ENCODE measurements around the gene NUP58. TPM values are rescaled to one million over a fixed set of nuclear protein-coding genes. Genes with fewer than 3 reads are reported as not detected.

The NUP58 gene
- total and polyA plus RNA-seq, 10 of the 15 experiments (the other 5 are each of a cell fraction or from before 2014, with no cell fraction given) = 12.1 to 78.0 (median 48.9) TPM

GRCh38 chr13:25391932-25392331, 90.5 kb downstream of the NUP58 start:
- WGBS (ENCODE audit: insufficient coverage, insufficient replicate concordance, low lambda C conversion rate, missing lambda C conversion rate) = 41% methylated on average over 4 of the region's 4 CpGs
- no peak for DNase-seq (ENCODE audit: low read depth, low spot score)
- ChIA-PET CTCF (no interaction called here), SMC1A (ENCODE audit: uncharacterized antibody, unreplicated experiment) (no interaction called here), RAD21 (ENCODE audit: unreplicated experiment) (no interaction called here), POLR2A (no interaction called here)
- H3K27ac ChIP-seq (ENCODE audit: control insufficient read depth, insufficient read depth) = no peak overlapping the region
- H3K9me3 ChIP-seq (replicated peaks; ENCODE audit: control insufficient read depth, insufficient read depth, low read length) = no peaks in the 10 kb centered on the region
- no peak overlapping the region for H3K4me3 ChIP-seq
- H4K20me1 ChIP-seq (ENCODE audit: control insufficient read depth, insufficient read depth) = no peaks in the 10 kb centered on the region
- FAIRE-seq = no peak
- H2AFZ ChIP-seq (ENCODE audit: control insufficient read depth, low read depth, low read length) = no peak overlapping the region
- H3K4me1 ChIP-seq (ENCODE audit: control insufficient read depth, insufficient read depth, low read length) = no peaks in the 10 kb centered on the region
- H3K4me2 ChIP-seq (ENCODE audit: control insufficient read depth, insufficient read depth) = no peak overlapping the region
- H3K36me3 ChIP-seq (ENCODE audit: control insufficient read depth in 2 of 2, insufficient read depth in 2 of 2, low read length in 1 of 2) = no peaks in the 10 kb centered on the region
- no peak overlapping the region for H3K9ac ChIP-seq (ENCODE audit: control insufficient read depth, insufficient read depth, low read length)
- H3K27me3 ChIP-seq (replicated peaks in 1 of 2; ENCODE audit: control insufficient read depth in 2 of 2, insufficient read depth in 2 of 2, low read length in 1 of 2) = no peaks in the 10 kb centered on the region; a peak in 1 of 4 replicates
- no TSS peak for BruUV-seq (replicated peaks)
- no peaks in the 10 kb centered on the region for H3K79me2 ChIP-seq (ENCODE audit: control insufficient read depth, insufficient read depth, low read length)
- intact Hi-C loops (cut with micrococcal nuclease; ENCODE audit: unreplicated experiment) (no loop called here), in situ Hi-C loops (cut with MboI) (no loop called here)
- no peak for ATAC-seq
- TF ChIP-seq SIX5 (IDR thresholded peaks at IDR 0.05; ENCODE audit: low read depth, low read length, severe bottlenecking) = no peak
- TF ChIP-seq SP1 (IDR thresholded peaks at IDR 0.05; ENCODE audit: low read depth, low read length) = no peak
- TF ChIP-seq SPI1 (IDR thresholded peaks at IDR 0.05; ENCODE audit: borderline replicate concordance, insufficient read depth, low read depth, low read length) = no peak
- TF ChIP-seq CHD2 (IDR thresholded peaks at IDR 0.05; ENCODE audit: borderline replicate concordance, low read depth, low read length) = no peak
- no peak for TF ChIP-seq CHD1 (IDR thresholded peaks at IDR 0.05; ENCODE audit: low read depth, low read length)
- no peak for TF ChIP-seq E4F1 (IDR thresholded peaks at IDR 0.05; ENCODE audit: borderline replicate concordance, partially characterized antibody)
- no peak for TF ChIP-seq STAT3 (IDR thresholded peaks at IDR 0.05; ENCODE audit: low read depth, low read length)
- no peak for TF ChIP-seq RCOR1 (conservative IDR thresholded peaks at IDR 0.05; ENCODE audit: low read depth, low read length)

Other genes with a start within 250 kb of the NUP58 start
- 0.05 and 0.11 TPM in 2 replicates for gene PABPC3, start 205.5 kb upstream of the NUP58 start, total RNA-seq (2014; rRNA removed)
- 0.04 and 0.09 TPM in 2 replicates for gene PABPC3, start 205.5 kb upstream of the NUP58 start, total RNA-seq (2014; rRNA removed; fragmentation: Illumina TruSeq; extraction: Trizol)
- 0.28 and 0.35 TPM in 2 replicates for gene PABPC3, start 205.5 kb upstream of the NUP58 start, total RNA-seq (2021)
- gene PABPC3, start 205.5 kb upstream of the NUP58 start, polyA plus RNA-seq (2011; rRNA removed) = 0.34 and 0.49 TPM in 2 replicates
- gene PABPC3, start 205.5 kb upstream of the NUP58 start, polyA plus RNA-seq (2014; fragmentation: Illumina TruSeq; extraction: Trizol) = 0.87 TPM in 2 replicates
- under 1 TPM; 0.26 to 0.35 TPM for gene PABPC3, start 205.5 kb upstream of the NUP58 start, polyA plus RNA-seq (2014; fragmentation: Nextera tagmentation; extraction: Ambion mirVana)
- gene PABPC3, start 205.5 kb upstream of the NUP58 start, polyA plus RNA-seq (2014; rRNA removed) = 0.12 and 0.18 TPM in 2 replicates
- gene PABPC3, start 205.5 kb upstream of the NUP58 start, polyA plus RNA-seq (2016; fragmentation: Nextera tagmentation; extraction: Ambion mirVana) = under 1 TPM; 0.28 to 0.32 TPM
- gene AMER2, start 129.3 kb upstream of the NUP58 start, total RNA-seq (2014; rRNA removed) = 0.34 and 0.38 TPM in 2 replicates
- gene AMER2, start 129.3 kb upstream of the NUP58 start, total RNA-seq (2014; rRNA removed; fragmentation: Illumina TruSeq; extraction: Trizol) = 0.23 and 0.27 TPM in 2 replicates
- gene AMER2, start 129.3 kb upstream of the NUP58 start, total RNA-seq (2021) = 0.33 and 0.35 TPM in 2 replicates
- gene AMER2, start 129.3 kb upstream of the NUP58 start, polyA plus RNA-seq (2011; rRNA removed) = 0.01 TPM in 2 replicates
- 0.17 and 0.24 TPM in 2 replicates for gene AMER2, start 129.3 kb upstream of the NUP58 start, polyA plus RNA-seq (2014; fragmentation: Illumina TruSeq; extraction: Trizol)
- under 1 TPM; 0.07 to 0.13 TPM for gene AMER2, start 129.3 kb upstream of the NUP58 start, polyA plus RNA-seq (2014; fragmentation: Nextera tagmentation; extraction: Ambion mirVana)
- gene AMER2, start 129.3 kb upstream of the NUP58 start, polyA plus RNA-seq (2014; rRNA removed) = 0.20 and 0.32 TPM in 2 replicates
- under 1 TPM; 0.12 to 0.19 TPM for gene AMER2, start 129.3 kb upstream of the NUP58 start, polyA plus RNA-seq (2016; fragmentation: Nextera tagmentation; extraction: Ambion mirVana)
- 14.1 and 16.7 TPM in 2 replicates for gene MTMR6, start 14.1 kb upstream of the NUP58 start, total RNA-seq (2014; rRNA removed)
- 19.2 and 19.4 TPM in 2 replicates for gene MTMR6, start 14.1 kb upstream of the NUP58 start, total RNA-seq (2014; rRNA removed; fragmentation: Illumina TruSeq; extraction: Trizol)
- 13.8 and 13.9 TPM in 2 replicates for gene MTMR6, start 14.1 kb upstream of the NUP58 start, total RNA-seq (2021)
- 15.1 and 21.1 TPM in 2 replicates for gene MTMR6, start 14.1 kb upstream of the NUP58 start, polyA plus RNA-seq (2011; rRNA removed)
- gene MTMR6, start 14.1 kb upstream of the NUP58 start, polyA plus RNA-seq (2014; fragmentation: Illumina TruSeq; extraction: Trizol) = 17.0 and 20.7 TPM in 2 replicates
- 10 to 100 TPM; 13.0 to 21.0 TPM for gene MTMR6, start 14.1 kb upstream of the NUP58 start, polyA plus RNA-seq (2014; fragmentation: Nextera tagmentation; extraction: Ambion mirVana)
- gene MTMR6, start 14.1 kb upstream of the NUP58 start, polyA plus RNA-seq (2014; rRNA removed) = 7.1 and 9.8 TPM in 2 replicates
- gene MTMR6, start 14.1 kb upstream of the NUP58 start, polyA plus RNA-seq (2016; fragmentation: Nextera tagmentation; extraction: Ambion mirVana) = 10 to 100 TPM; 23.5 to 24.2 TPM
- gene ATP8A2, start 70.3 kb downstream of the NUP58 start, total RNA-seq (2014; rRNA removed) = 0.05 TPM in 1 of 2 replicates, not detected in the other
- not detected in 2 replicates for gene ATP8A2, start 70.3 kb downstream of the NUP58 start, total RNA-seq (2014; rRNA removed; fragmentation: Illumina TruSeq; extraction: Trizol)
- not detected in 2 replicates for gene ATP8A2, start 70.3 kb downstream of the NUP58 start, total RNA-seq (2021)
- 0.01 and 0.04 TPM in 2 replicates for gene ATP8A2, start 70.3 kb downstream of the NUP58 start, polyA plus RNA-seq (2011; rRNA removed)
- 0.01 TPM in 1 of 2 replicates, not detected in the other for gene ATP8A2, start 70.3 kb downstream of the NUP58 start, polyA plus RNA-seq (2014; fragmentation: Illumina TruSeq; extraction: Trizol)
- gene ATP8A2, start 70.3 kb downstream of the NUP58 start, polyA plus RNA-seq (2014; fragmentation: Nextera tagmentation; extraction: Ambion mirVana) = not detected
- 0.04 and 0.06 TPM in 2 replicates for gene ATP8A2, start 70.3 kb downstream of the NUP58 start, polyA plus RNA-seq (2014; rRNA removed)
- gene ATP8A2, start 70.3 kb downstream of the NUP58 start, polyA plus RNA-seq (2016; fragmentation: Nextera tagmentation; extraction: Ambion mirVana) = not detected

Data from GM12878 (cell line).